HepG2 (cell line): Measurements from ENCODE around the gene OAF. TPM values are rescaled to one million over a fixed set of nuclear protein-coding genes. Genes with fewer than 3 reads are reported as not detected.

ENCODE experiments used
- ATAC-seq: fragments of 200-7000 bp; cut with Tn5 transposase; 3 replicates; pipeline ENCODE4 v1.9.1; 2020; ENCODE audit warnings: mild to moderate bottlenecking, moderate library complexity
- BruUV-seq: library from RNA; stranded (reverse); fragments of 400-500 nt; replicated peaks from 2 replicates; lab custom pipeline; 2021; lab: Mats Ljungman, UMichigan
- CTCF ChIA-PET: fragments of 300-600 bp; formaldehyde crosslinking; extraction: SDS; loops from one replicate; lab custom pipeline; 2021; ENCODE audit warnings: low total read pairs, inconsistent platforms, low intra/inter-chr PET ratio; lab: Yijun Ruan, JAX
- POLR2A ChIA-PET: fragments of 350-600 bp; sonication (Branson Sonifier 250); formaldehyde crosslinking; loops from one replicate; lab custom pipeline; 2020; ENCODE audit warnings: antibody characterized with exemption, inconsistent platforms; lab: Yijun Ruan, JAX
- DNase-seq: peaks from one replicate; pipeline ENCODE4 v3.0.0-alpha.2; 2015; ENCODE audit warnings: low spot score
- FAIRE-seq: peaks from 3 replicates; lab custom pipeline; 2011; peaks lifted over from hg19 to GRCh38; lab: Jason Lieb, UNC
- H2AFZ ChIP-seq: one replicate; pipeline ENCODE4 v1.6.1; 2011; ENCODE audit warnings: low read length, inconsistent platforms
- H3K27ac ChIP-seq: fragments of 300-600 bp; 3 replicates; pipeline ENCODE4 v1.8.0; 2011; ENCODE audit warnings: mixed run types, mild to moderate bottlenecking, mixed read lengths, low read length, inconsistent platforms; ENCODE audit not compliant: insufficient read depth; ENCODE audit errors: extremely low read length
- H3K27me3 ChIP-seq, 2 experiments: fragments of 200-600 bp in 1 of 2; 2 replicates in 1 of 2; 3 replicates in 1 of 2; pipeline versions ENCODE4 v1.6.0 to v1.8.0; 2011; ENCODE audit warnings: low read length in 2 of 2, mild to moderate bottlenecking in 2 of 2, moderate library complexity in 2 of 2, inconsistent platforms in 1 of 2; ENCODE audit not compliant: insufficient read depth in 2 of 2, control insufficient read depth in 1 of 2
- H3K36me3 ChIP-seq, 2 experiments: fragments of 200-600 bp in 1 of 2; replicated peaks in 1 of 2; 2 replicates in 1 of 2; 3 replicates in 1 of 2; pipeline versions ENCODE4 v1.5.1 to v1.8.0; 2011; ENCODE audit warnings: low read length in 2 of 2, inconsistent platforms in 1 of 2; ENCODE audit not compliant: insufficient read depth in 2 of 2, control insufficient read depth in 1 of 2
- H3K4me1 ChIP-seq: 2 replicates; pipeline ENCODE4 v1.5.1; 2012; ENCODE audit warnings: low read length, inconsistent platforms; ENCODE audit not compliant: insufficient read depth
- H3K4me2 ChIP-seq: 2 replicates; pipeline ENCODE4 v1.6.0; 2011; ENCODE audit warnings: low read depth, low read length, inconsistent platforms
- H3K4me3 ChIP-seq, 3 experiments: fragments of 200-600 bp in 1 of 3; sonication (generic), shearing (Covaris generic) in 1 of 3; replicated peaks in 1 of 3; 2 replicates each; pipeline ENCODE4 v1.5.1; 2011 to 2016; ENCODE audit warnings: low read length in 3 of 3, inconsistent platforms in 2 of 3, low read depth in 2 of 3, mild to moderate bottlenecking in 2 of 3, control low read depth in 1 of 3, mixed read lengths in 1 of 3; ENCODE audit not compliant: insufficient read depth in 1 of 3
- H3K79me2 ChIP-seq: one replicate; pipeline ENCODE4 v1.6.1; 2011; ENCODE audit warnings: low read length, inconsistent platforms; ENCODE audit not compliant: insufficient read depth
- H3K9ac ChIP-seq: 2 replicates; pipeline ENCODE4 v1.6.0; 2011; ENCODE audit warnings: mild to moderate bottlenecking, low read depth, low read length, inconsistent platforms; ENCODE audit not compliant: insufficient read depth
- H3K9me3 ChIP-seq: 2 replicates; pipeline ENCODE4 v1.5.1; 2012; ENCODE audit warnings: mild to moderate bottlenecking, low read length
- H4K20me1 ChIP-seq: 2 replicates; pipeline ENCODE4 v1.6.0; 2011; ENCODE audit warnings: inconsistent platforms, mild to moderate bottlenecking, low read length, moderate library complexity; ENCODE audit not compliant: insufficient read depth
- TCF12 ChIP-seq, 2 experiments: fragments of 450-650 bp in 1 of 2; sonication (generic) in 1 of 2; formaldehyde crosslinking in 1 of 2; IDR thresholded peaks; 2 replicates each; pipeline versions ENCODE4 v1.6.1 to v1.8.0; 2017 to 2022; ENCODE audit warnings: antibody characterized with exemption in 1 of 2, mild to moderate bottlenecking in 1 of 2, missing genetic modification reagents in 1 of 2, moderate library complexity in 1 of 2
- ZSCAN5A ChIP-seq: sonication (generic); formaldehyde crosslinking; IDR thresholded peaks from 2 replicates; pipeline ENCODE4 v1.8.0; 2022; ENCODE audit warnings: mild to moderate bottlenecking, missing genetic modification reagents, borderline replicate concordance
- WGBS: methylation state at CpG from one replicate; pipeline ENCODE4 v1.1.6; 2017; ENCODE audit warnings: low lambda C conversion rate; 5-methylcytosine and 5-hydroxymethylcytosine counted together
- in situ Hi-C: cut with HindIII; loops from 2 replicates; pipeline ENCODE4 v1.10.0; 2017; ENCODE audit warnings: low pct_unique_long_range_greater_than_20kb; ENCODE audit not compliant: extremely low pct_ligation_motif_present
- intact Hi-C: fragments of 100-400 bp; cut with micrococcal nuclease; formaldehyde crosslinking; loops from one replicate; pipeline ENCODE4 v1.10.0; 2022; ENCODE audit not compliant: unreplicated experiment
- polyA plus RNA-seq, 8 experiments: library from polyadenylated mRNA; depleted of rRNA in 3 of 8; stranded (reverse) in 7 of 8; unstranded in 1 of 8; fragments of >200 nt; fragmentation: Illumina TruSeq in 4 of 8; extraction: Trizol in 4 of 8; gene quantifications; 2 replicates each; pipeline versions ENCODE4 v1.2.1 to v1.2.3, GENCODE V29; 2011 to 2016; ENCODE audit warnings: low read depth in 4 of 8, missing spikeins in 1 of 8, mixed read lengths in 1 of 8; ENCODE audit not compliant: insufficient read depth in 1 of 8
- total RNA-seq, 5 experiments: library from RNA; depleted of rRNA; stranded (reverse); fragments of >200 nt; fragmentation: Illumina TruSeq; extraction: Trizol; gene quantifications; 2 replicates each; pipeline ENCODE4 v1.2.3, GENCODE V29; 2016; ENCODE audit warnings: low read depth in 1 of 5
- TF ChIP-seq, protein P1 (sequence below): sonication (generic); formaldehyde crosslinking; IDR thresholded peaks from 2 replicates; pipeline ENCODE4 v1.4.0; 2020; ENCODE audit warnings: missing genetic modification reagents, mild to moderate bottlenecking, borderline replicate concordance
- TF ChIP-seq, protein P2 (sequence below): sonication (generic); formaldehyde crosslinking; IDR thresholded peaks from 2 replicates; pipeline ENCODE4 v1.5.0; 2020; ENCODE audit warnings: mild to moderate bottlenecking, missing genetic modification reagents

Gene OAF
- total and polyA plus RNA-seq, 2 of the 13 experiments (the other 11 are each of a cell fraction or from before 2014, with no cell fraction given) = 63.7 to 94.6 TPM

- no peak overlapping the region for H2AFZ ChIP-seq
- ChIA-PET POLR2A (interaction anchor here (0.8 to 4.6 kb wide), 5 partner anchors 9 to 333 kb away, joined by 3 to 160 read pairs (median 13); no protein-coding TSS in a partner anchor), CTCF (no interaction called here)
- no peak overlapping the region; the same call in 1 of the 2 replicates for H3K9ac ChIP-seq
- FAIRE-seq = no peak
- no peak for DNase-seq
- intact Hi-C loops = no loop called here
- H3K9me3 ChIP-seq = no peaks in the 10 kb centered on the region
- no peaks in the 10 kb centered on the region for H3K79me2 ChIP-seq
- H3K4me1 ChIP-seq = peaks cover 84% of the 10 kb centered on the region
- H3K4me2 ChIP-seq = peak overlapping the region; percentile 84
- in situ Hi-C loops = no loop called here
- peak overlapping the region; percentile 77 for H3K27ac ChIP-seq
- no peak for TF ChIP-seq TCF12 (IDR thresholded peaks at IDR 0.05)
- no peak for TF ChIP-seq TCF12 (CRISPR knock-in tag; IDR thresholded peaks at IDR 0.05)
- TF ChIP-seq, protein P1, sequence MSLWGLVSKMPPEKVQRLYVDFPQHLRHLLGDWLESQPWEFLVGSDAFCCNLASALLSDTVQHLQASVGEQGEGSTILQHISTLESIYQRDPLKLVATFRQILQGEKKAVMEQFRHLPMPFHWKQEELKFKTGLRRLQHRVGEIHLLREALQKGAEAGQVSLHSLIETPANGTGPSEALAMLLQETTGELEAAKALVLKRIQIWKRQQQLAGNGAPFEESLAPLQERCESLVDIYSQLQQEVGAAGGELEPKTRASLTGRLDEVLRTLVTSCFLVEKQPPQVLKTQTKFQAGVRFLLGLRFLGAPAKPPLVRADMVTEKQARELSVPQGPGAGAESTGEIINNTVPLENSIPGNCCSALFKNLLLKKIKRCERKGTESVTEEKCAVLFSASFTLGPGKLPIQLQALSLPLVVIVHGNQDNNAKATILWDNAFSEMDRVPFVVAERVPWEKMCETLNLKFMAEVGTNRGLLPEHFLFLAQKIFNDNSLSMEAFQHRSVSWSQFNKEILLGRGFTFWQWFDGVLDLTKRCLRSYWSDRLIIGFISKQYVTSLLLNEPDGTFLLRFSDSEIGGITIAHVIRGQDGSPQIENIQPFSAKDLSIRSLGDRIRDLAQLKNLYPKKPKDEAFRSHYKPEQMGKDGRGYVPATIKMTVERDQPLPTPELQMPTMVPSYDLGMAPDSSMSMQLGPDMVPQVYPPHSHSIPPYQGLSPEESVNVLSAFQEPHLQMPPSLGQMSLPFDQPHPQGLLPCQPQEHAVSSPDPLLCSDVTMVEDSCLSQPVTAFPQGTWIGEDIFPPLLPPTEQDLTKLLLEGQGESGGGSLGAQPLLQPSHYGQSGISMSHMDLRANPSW (CRISPR knock-in tag) = no peak
- TF ChIP-seq ZSCAN5A = 0 out of 2 replicates have a peak, but pooled peaks have one; percentile 10
- TF ChIP-seq, protein P2, sequence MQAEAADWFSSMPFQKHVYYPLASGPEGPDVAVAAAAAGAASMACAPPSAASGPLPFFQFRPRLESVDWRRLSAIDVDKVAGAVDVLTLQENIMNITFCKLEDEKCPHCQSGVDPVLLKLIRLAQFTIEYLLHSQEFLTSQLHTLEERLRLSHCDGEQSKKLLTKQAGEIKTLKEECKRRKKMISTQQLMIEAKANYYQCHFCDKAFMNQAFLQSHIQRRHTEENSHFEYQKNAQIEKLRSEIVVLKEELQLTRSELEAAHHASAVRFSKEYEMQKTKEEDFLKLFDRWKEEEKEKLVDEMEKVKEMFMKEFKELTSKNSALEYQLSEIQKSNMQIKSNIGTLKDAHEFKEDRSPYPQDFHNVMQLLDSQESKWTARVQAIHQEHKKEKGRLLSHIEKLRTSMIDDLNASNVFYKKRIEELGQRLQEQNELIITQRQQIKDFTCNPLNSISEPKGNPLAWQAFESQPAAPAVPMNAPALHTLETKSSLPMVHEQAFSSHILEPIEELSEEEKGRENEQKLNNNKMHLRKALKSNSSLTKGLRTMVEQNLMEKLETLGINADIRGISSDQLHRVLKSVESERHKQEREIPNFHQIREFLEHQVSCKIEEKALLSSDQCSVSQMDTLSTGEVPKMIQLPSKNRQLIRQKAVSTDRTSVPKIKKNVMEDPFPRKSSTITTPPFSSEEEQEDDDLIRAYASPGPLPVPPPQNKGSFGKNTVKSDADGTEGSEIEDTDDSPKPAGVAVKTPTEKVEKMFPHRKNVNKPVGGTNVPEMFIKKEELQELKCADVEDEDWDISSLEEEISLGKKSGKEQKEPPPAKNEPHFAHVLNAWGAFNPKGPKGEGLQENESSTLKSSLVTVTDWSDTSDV (CRISPR knock-in tag) = 0 out of 2 replicates have a peak, but pooled peaks have one; percentile 28
- TF ChIP-seq, all 625 proteins: peak for 2
- Histone ChIP-seq H3K27me3 (no peaks in the 10 kb centered on the region), H3K4me3 (0 out of 6 replicates have a peak overlapping the region, but pooled peaks of 1 of the 3 experiments have one; percentile 58), H4K20me1 (no peaks in the 10 kb centered on the region), H3K36me3 (no peaks in the 10 kb centered on the region)
- ATAC-seq = no peak
- WGBS = 85% methylated on average over 8 of the region's 9 CpGs
- no TSS peak for BruUV-seq
Measured at GRCh38 chr11:120199613-120200012, 11.2 kb upstream of the OAF start.
